ENCODE results near the gene ZC3HAV1L.
"Not testable (repeated sequence)": the region's sequence is repeated elsewhere in the genome, so short reads cannot be mapped to it uniquely, and the experiment has no call there.

The ZC3HAV1L gene

GRCh38 chr7:139035586-139036353 is at the start of gene ZC3HAV1L:
Gene ZC3HAV1L (minus strand): TSS chr7:139036042. CDS start chr7:139036017, 25 bp downstream.
- DNase-seq = peak; percentile 80

GRCh38 chr7:139084709-139085108 is 48.9 kb upstream of the ZC3HAV1L start:
- DNase-seq = no peak

GRCh38 chr7:139081584-139081983 is 45.7 kb upstream of the ZC3HAV1L start:
- no peak for DNase-seq

GRCh38 chr7:139080905-139081304 is 45.1 kb upstream of the ZC3HAV1L start:
- no peak for DNase-seq

- no peak for DNase-seq
Observed at GRCh38 chr7:139079861-139080260, 44.0 kb upstream of the ZC3HAV1L start.

- DNase-seq = peak; percentile 20
Observed at GRCh38 chr7:139078911-139079310, 43.1 kb upstream of the ZC3HAV1L start.

- DNase-seq = no peak
Observed at GRCh38 chr7:139078399-139078798, 42.6 kb upstream of the ZC3HAV1L start.

- not testable (repeated sequence) for DNase-seq
Observed at GRCh38 chr7:139077706-139078105, 41.9 kb upstream of the ZC3HAV1L start.

- no peak for DNase-seq
Observed at GRCh38 chr7:139075871-139076686, 40.2 kb upstream of the ZC3HAV1L start.

GRCh38 chr7:139075031-139075652 is 39.3 kb upstream of the ZC3HAV1L start:
- DNase-seq = peak; percentile 70

GRCh38 chr7:139072796-139073195 is 37.0 kb upstream of the ZC3HAV1L start:
- no peak for DNase-seq

- DNase-seq = no peak
Observed at GRCh38 chr7:139071680-139072079, 35.8 kb upstream of the ZC3HAV1L start.

GRCh38 chr7:139068544-139069399 is 32.9 kb upstream of the ZC3HAV1L start:
- DNase-seq = no peak

GRCh38 chr7:139066315-139066714 is 30.5 kb upstream of the ZC3HAV1L start:
- no peak for DNase-seq

GRCh38 chr7:139065323-139065722 is 29.5 kb upstream of the ZC3HAV1L start:
- DNase-seq = no peak

GRCh38 chr7:139061416-139061815 is 25.6 kb upstream of the ZC3HAV1L start:
- no peak for DNase-seq

GRCh38 chr7:139060695-139061237 is 24.9 kb upstream of the ZC3HAV1L start:
- DNase-seq = no peak

- DNase-seq = no peak
Observed at GRCh38 chr7:139059905-139060304, 24.1 kb upstream of the ZC3HAV1L start.

GRCh38 chr7:139058943-139059342 is 23.1 kb upstream of the ZC3HAV1L start:
- no peak for DNase-seq

GRCh38 chr7:139055674-139056073 is 19.8 kb upstream of the ZC3HAV1L start:
- DNase-seq = no peak

GRCh38 chr7:139054656-139055055 is 18.8 kb upstream of the ZC3HAV1L start:
- DNase-seq = not testable (repeated sequence)

- DNase-seq = no peak
Observed at GRCh38 chr7:139054101-139054500, 18.3 kb upstream of the ZC3HAV1L start.

Data from stimulated activated CD8-positive, alpha-beta memory T cell treated with anti-CD3 and anti-CD28 coated beads, Interleukin-4, amount 100 ng/mL, for 48 hours (primary cell).